Measurements from ENCODE around the gene VPS13C.

The VPS13C gene

GRCh38 chr15:61828008-61828407 is 232.2 kb downstream of the VPS13C start:
- Histone ChIP-seq H3K27me3 (replicated peaks; ENCODE audit: control insufficient read depth, insufficient read depth, low read length) (peaks cover 3% of the 10 kb centered on the region), H3K36me3 (ENCODE audit: control insufficient read depth, insufficient read depth, low read length, severe bottlenecking) (no peaks in the 10 kb centered on the region), H3K4me1 (ENCODE audit: control insufficient read depth, insufficient read depth, low read length) (peaks cover 11% of the 10 kb centered on the region), H3K4me3 (ENCODE audit: low read length) (no peak overlapping the region), H3K9me3 (ENCODE audit: control insufficient read depth, low read length) (no peaks in the 10 kb centered on the region), H3K9ac (ENCODE audit: low read length) (no peak overlapping the region)
- no peak for DNase-seq (ENCODE audit: low read depth)

GRCh38 chr15:61827131-61827530 is 233.1 kb downstream of the VPS13C start:
- Histone ChIP-seq H3K27me3 (replicated peaks; ENCODE audit: control insufficient read depth, insufficient read depth, low read length) (peaks cover 3% of the 10 kb centered on the region), H3K36me3 (ENCODE audit: control insufficient read depth, insufficient read depth, low read length, severe bottlenecking) (no peaks in the 10 kb centered on the region), H3K4me3 (ENCODE audit: low read length) (no peak overlapping the region)

DNA sequence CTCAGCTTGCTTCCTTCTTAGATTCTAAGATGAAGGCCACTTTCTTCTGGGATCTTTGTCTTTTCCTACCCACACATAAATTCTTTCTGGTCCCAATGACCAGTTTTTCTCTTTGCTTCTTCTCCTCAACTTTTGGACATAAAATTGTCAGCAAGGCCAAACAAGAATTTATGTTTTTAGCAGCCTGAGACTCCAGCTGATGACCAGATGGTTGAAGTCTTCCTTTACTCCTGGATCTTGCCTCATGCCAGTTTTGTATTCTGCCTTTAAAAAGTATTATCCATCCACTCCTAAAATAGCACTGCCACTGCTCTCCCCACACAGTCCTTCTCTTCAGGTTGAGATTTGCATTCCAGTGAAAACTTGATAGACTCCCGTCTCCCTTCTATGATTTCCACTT is 236.0 kb downstream of the VPS13C start:
- no peak overlapping the region for H3K9ac ChIP-seq (ENCODE audit: low read length)
- H3K4me3 ChIP-seq (ENCODE audit: low read length): no peak overlapping the region
- H3K9me3 ChIP-seq (ENCODE audit: control insufficient read depth, low read length): no peaks in the 10 kb centered on the region
- peaks cover 6% of the 10 kb centered on the region for H3K4me1 ChIP-seq (ENCODE audit: control insufficient read depth, insufficient read depth, low read length)
- no peaks in the 10 kb centered on the region for H3K36me3 ChIP-seq (ENCODE audit: control insufficient read depth, insufficient read depth, low read length, severe bottlenecking)
- DNase-seq (ENCODE audit: low read depth): no peak
- peaks cover 12% of the 10 kb centered on the region for H3K27me3 ChIP-seq (replicated peaks; ENCODE audit: control insufficient read depth, insufficient read depth, low read length)

More at GRCh38 chr15:61827131-61827530, 233.1 kb downstream of the VPS13C start:
- DNase-seq (ENCODE audit: low read depth): no peak
- peaks cover 11% of the 10 kb centered on the region for H3K4me1 ChIP-seq (ENCODE audit: control insufficient read depth, insufficient read depth, low read length)
- H3K9me3 ChIP-seq (ENCODE audit: control insufficient read depth, low read length): no peaks in the 10 kb centered on the region
- no peak overlapping the region for H3K9ac ChIP-seq (ENCODE audit: low read length)

DNA sequence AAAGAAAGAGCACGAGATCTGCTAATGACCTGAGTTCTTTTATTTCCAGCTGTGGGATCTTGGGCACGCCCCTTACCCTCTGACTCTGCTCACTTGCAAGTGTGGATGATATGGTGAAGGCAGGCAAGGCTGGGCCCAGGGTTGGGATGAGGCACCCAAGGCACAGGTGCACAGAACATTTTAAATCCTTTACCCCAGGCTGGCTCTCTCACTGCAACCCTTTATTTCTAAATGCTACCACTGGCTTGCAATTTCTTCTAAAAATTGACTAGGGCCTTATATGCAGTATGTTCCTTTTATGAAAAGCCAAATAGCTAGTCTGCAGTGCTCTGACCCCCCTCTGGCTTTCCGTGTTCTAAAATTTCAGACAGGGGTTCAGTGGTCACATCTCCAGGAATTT is 237.7 kb downstream of the VPS13C start:
- H3K4me1 ChIP-seq (ENCODE audit: control insufficient read depth, insufficient read depth, low read length): peaks cover 6% of the 10 kb centered on the region
- peaks cover 13% of the 10 kb centered on the region for H3K27me3 ChIP-seq (replicated peaks; ENCODE audit: control insufficient read depth, insufficient read depth, low read length)
- no peak for DNase-seq (ENCODE audit: low read depth)
- H3K9ac ChIP-seq (ENCODE audit: low read length): no peak overlapping the region
- no peak overlapping the region for H3K4me3 ChIP-seq (ENCODE audit: low read length)
- H3K9me3 ChIP-seq (ENCODE audit: control insufficient read depth, low read length): no peaks in the 10 kb centered on the region
- no peaks in the 10 kb centered on the region for H3K36me3 ChIP-seq (ENCODE audit: control insufficient read depth, insufficient read depth, low read length, severe bottlenecking)

- Histone ChIP-seq H3K4me1 (ENCODE audit: control insufficient read depth, insufficient read depth, low read length) (peaks cover 8% of the 10 kb centered on the region), H3K36me3 (ENCODE audit: control insufficient read depth, insufficient read depth, low read length, severe bottlenecking) (no peaks in the 10 kb centered on the region), H3K9me3 (ENCODE audit: control insufficient read depth, low read length) (no peaks in the 10 kb centered on the region), H3K4me3 (ENCODE audit: low read length) (no peak overlapping the region), H3K27me3 (replicated peaks; ENCODE audit: control insufficient read depth, insufficient read depth, low read length) (peaks cover 13% of the 10 kb centered on the region), H3K9ac (ENCODE audit: low read length) (no peak overlapping the region)
- no peak for DNase-seq (ENCODE audit: low read depth)
These were observed 239.3 kb downstream of the VPS13C start for GRCh38 chr15:61820951-61821350.

GRCh38 chr15:61820212-61820611 is 240.0 kb downstream of the VPS13C start:
- peaks cover 13% of the 10 kb centered on the region for H3K27me3 ChIP-seq (replicated peaks; ENCODE audit: control insufficient read depth, insufficient read depth, low read length)
- no peak overlapping the region for H3K4me3 ChIP-seq (ENCODE audit: low read length)
- peaks cover 8% of the 10 kb centered on the region for H3K4me1 ChIP-seq (ENCODE audit: control insufficient read depth, insufficient read depth, low read length)
- no peak for DNase-seq (ENCODE audit: low read depth)
- H3K36me3 ChIP-seq (ENCODE audit: control insufficient read depth, insufficient read depth, low read length, severe bottlenecking): no peaks in the 10 kb centered on the region
- H3K9me3 ChIP-seq (ENCODE audit: control insufficient read depth, low read length): no peaks in the 10 kb centered on the region
- no peak overlapping the region for H3K9ac ChIP-seq (ENCODE audit: low read length)

GRCh38 chr15:61819386-61819785 is 240.9 kb downstream of the VPS13C start:
- H3K27me3 ChIP-seq (replicated peaks; ENCODE audit: control insufficient read depth, insufficient read depth, low read length): peaks cover 13% of the 10 kb centered on the region

GRCh38 chr15:61818801-61819200 is 241.4 kb downstream of the VPS13C start:
- Histone ChIP-seq H3K9ac (ENCODE audit: low read length) (no peak overlapping the region), H3K4me3 (ENCODE audit: low read length) (no peak overlapping the region), H3K9me3 (ENCODE audit: control insufficient read depth, low read length) (no peaks in the 10 kb centered on the region), H3K4me1 (ENCODE audit: control insufficient read depth, insufficient read depth, low read length) (peaks cover 8% of the 10 kb centered on the region), H3K36me3 (ENCODE audit: control insufficient read depth, insufficient read depth, low read length, severe bottlenecking) (no peaks in the 10 kb centered on the region), H3K27me3 (replicated peaks; ENCODE audit: control insufficient read depth, insufficient read depth, low read length) (peaks cover 13% of the 10 kb centered on the region)
- no peak for DNase-seq (ENCODE audit: low read depth)

More at GRCh38 chr15:61819386-61819785, 240.9 kb downstream of the VPS13C start:
- H3K4me3 ChIP-seq (ENCODE audit: low read length): no peak overlapping the region
- H3K9me3 ChIP-seq (ENCODE audit: control insufficient read depth, low read length): no peaks in the 10 kb centered on the region
- no peak overlapping the region for H3K9ac ChIP-seq (ENCODE audit: low read length)
- H3K36me3 ChIP-seq (ENCODE audit: control insufficient read depth, insufficient read depth, low read length, severe bottlenecking): no peaks in the 10 kb centered on the region
- H3K4me1 ChIP-seq (ENCODE audit: control insufficient read depth, insufficient read depth, low read length): peaks cover 8% of the 10 kb centered on the region
- DNase-seq (ENCODE audit: low read depth): no peak

GRCh38 chr15:61816856-61817255 is 243.4 kb downstream of the VPS13C start:
- no peaks in the 10 kb centered on the region for H3K36me3 ChIP-seq (ENCODE audit: control insufficient read depth, insufficient read depth, low read length, severe bottlenecking)
- DNase-seq (ENCODE audit: low read depth): no peak
- peaks cover 17% of the 10 kb centered on the region for H3K27me3 ChIP-seq (replicated peaks; ENCODE audit: control insufficient read depth, insufficient read depth, low read length)
- H3K4me1 ChIP-seq (ENCODE audit: control insufficient read depth, insufficient read depth, low read length): peaks cover 8% of the 10 kb centered on the region
- H3K9me3 ChIP-seq (ENCODE audit: control insufficient read depth, low read length): no peaks in the 10 kb centered on the region
- H3K4me3 ChIP-seq (ENCODE audit: low read length): no peak overlapping the region
- no peak overlapping the region for H3K9ac ChIP-seq (ENCODE audit: low read length)

DNA sequence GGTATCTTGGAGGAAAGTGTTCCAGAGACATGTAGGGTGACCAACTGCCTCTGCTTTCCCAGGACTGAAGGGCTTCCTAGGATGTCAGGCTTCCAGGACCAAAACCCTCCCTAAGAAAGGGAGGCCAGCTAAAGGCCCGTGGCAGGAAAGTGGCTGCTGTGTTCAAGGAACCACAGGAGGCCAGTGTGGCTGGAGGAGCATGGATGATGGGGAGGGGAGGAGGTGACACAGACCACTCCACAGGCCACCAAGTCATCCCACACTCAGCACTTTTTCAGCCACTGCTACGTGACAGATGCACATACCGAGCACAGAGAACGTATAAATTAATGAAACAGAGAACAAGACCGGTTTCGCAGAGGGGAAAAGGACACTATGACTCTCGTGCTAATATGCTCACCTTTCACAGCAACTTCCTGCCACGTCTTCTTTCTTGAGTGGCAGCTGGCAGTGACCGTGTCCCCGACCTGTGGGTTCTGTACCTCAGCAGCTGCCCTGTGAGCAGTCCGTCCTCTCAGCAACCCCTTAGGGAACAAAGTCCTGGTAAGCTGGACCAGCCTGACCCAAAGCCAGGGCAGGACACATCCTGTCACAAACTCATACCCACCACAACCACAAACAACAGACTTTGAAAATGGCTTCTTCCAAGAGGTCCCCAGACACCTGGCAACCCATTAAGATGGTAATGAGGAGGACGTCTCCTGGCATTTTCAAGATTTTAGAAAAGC is 244.7 kb downstream of the VPS13C start:
- no peak overlapping the region for H3K9ac ChIP-seq (ENCODE audit: low read length)

DNA sequence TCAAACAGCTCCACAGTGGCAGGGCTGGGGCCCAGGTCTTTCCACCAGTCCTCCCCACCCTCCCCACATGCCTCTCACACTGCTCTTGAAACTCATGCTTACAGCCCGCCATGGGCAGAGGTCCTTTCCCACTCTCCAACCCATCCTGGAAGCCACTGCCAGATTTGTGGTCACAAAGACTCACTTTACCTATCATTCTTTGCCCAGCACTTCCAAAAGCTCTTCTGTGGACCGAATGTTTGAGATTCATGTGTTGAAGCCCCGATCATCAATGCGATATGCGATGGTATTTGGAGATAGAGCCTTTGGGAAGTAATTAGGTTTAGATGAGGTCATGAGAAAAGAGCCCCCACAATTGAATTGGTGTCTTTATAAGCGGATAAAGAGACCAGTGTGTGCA is 247.8 kb downstream of the VPS13C start:
- Histone ChIP-seq H3K36me3 (ENCODE audit: control insufficient read depth, insufficient read depth, low read length, severe bottlenecking) (no peaks in the 10 kb centered on the region), H3K27me3 (replicated peaks; ENCODE audit: control insufficient read depth, insufficient read depth, low read length) (peaks cover 24% of the 10 kb centered on the region), H3K9me3 (ENCODE audit: control insufficient read depth, low read length) (no peaks in the 10 kb centered on the region), H3K4me3 (ENCODE audit: low read length) (no peak overlapping the region), H3K4me1 (ENCODE audit: control insufficient read depth, insufficient read depth, low read length) (peaks cover 2% of the 10 kb centered on the region), H3K9ac (ENCODE audit: low read length) (no peak overlapping the region)
- no peak for DNase-seq (ENCODE audit: low read depth)

More for the DNA sequence above, 244.7 kb downstream of the VPS13C start:
- H3K27me3 ChIP-seq (replicated peaks; ENCODE audit: control insufficient read depth, insufficient read depth, low read length): peaks cover 21% of the 10 kb centered on the region
- H3K4me3 ChIP-seq (ENCODE audit: low read length): no peak overlapping the region
- no peak for DNase-seq (ENCODE audit: low read depth)
- no peaks in the 10 kb centered on the region for H3K36me3 ChIP-seq (ENCODE audit: control insufficient read depth, insufficient read depth, low read length, severe bottlenecking)
- H3K4me1 ChIP-seq (ENCODE audit: control insufficient read depth, insufficient read depth, low read length): peaks cover 8% of the 10 kb centered on the region
- H3K9me3 ChIP-seq (ENCODE audit: control insufficient read depth, low read length): no peaks in the 10 kb centered on the region

GRCh38 chr15:61811952-61812351 is 248.3 kb downstream of the VPS13C start:
- Histone ChIP-seq H3K9ac (ENCODE audit: low read length) (no peak overlapping the region), H3K4me1 (ENCODE audit: control insufficient read depth, insufficient read depth, low read length) (no peaks in the 10 kb centered on the region), H3K4me3 (ENCODE audit: low read length) (no peak overlapping the region), H3K9me3 (ENCODE audit: control insufficient read depth, low read length) (no peaks in the 10 kb centered on the region), H3K36me3 (ENCODE audit: control insufficient read depth, insufficient read depth, low read length, severe bottlenecking) (no peaks in the 10 kb centered on the region), H3K27me3 (replicated peaks; ENCODE audit: control insufficient read depth, insufficient read depth, low read length) (peaks cover 24% of the 10 kb centered on the region)
- no peak for DNase-seq (ENCODE audit: low read depth)

Measured in adipocyte (in vitro differentiated cells).